HEK293T (cell line): Measurements from ENCODE around the gene CLIP1.
A peak's percentile ranks its signal among the peaks of the same experiment; 100 is the strongest.

Experiments used
- CTCF ChIA-PET: fragments of 350-600 bp; formaldehyde crosslinking; extraction: SDS; loops from one replicate; lab custom pipeline; 2021; ENCODE audit warnings: antibody characterized with exemption, inconsistent platforms; lab: Yijun Ruan, JAX
- POLR2A ChIA-PET: fragments of 350-600 bp; formaldehyde crosslinking; extraction: SDS; loops from one replicate; lab custom pipeline; 2020; ENCODE audit warnings: antibody characterized with exemption, inconsistent platforms; lab: Yijun Ruan, JAX
- DNase-seq: peaks from one replicate; pipeline ENCODE4 v3.0.0; 2012; ENCODE audit warnings: mixed read lengths; ENCODE audit errors: extremely low spot score
- ARNT ChIP-seq: fragments of 450-650 bp; IDR thresholded peaks from 2 replicates; pipeline ENCODE4 v1.6.1; 2017; ENCODE audit warnings: mild to moderate bottlenecking
- BHLHE40 ChIP-seq: fragments of 450-650 bp; IDR thresholded peaks from 2 replicates; pipeline ENCODE4 v1.6.1; 2016; ENCODE audit warnings: mild to moderate bottlenecking, moderate library complexity, borderline replicate concordance
- CTBP1 ChIP-seq: fragments of 450-650 bp; IDR thresholded peaks from 2 replicates; pipeline ENCODE4 v1.6.1; 2016; ENCODE audit warnings: borderline replicate concordance
- ELF4 ChIP-seq: fragments of 450-650 bp; IDR thresholded peaks from 2 replicates; pipeline ENCODE4 v1.6.1; 2017; ENCODE audit warnings: antibody characterized with exemption
- FOXA1 ChIP-seq: fragments of 450-650 bp; IDR thresholded peaks from 2 replicates; pipeline ENCODE4 v1.6.1; 2016; ENCODE audit warnings: mild to moderate bottlenecking
- FOXK2 ChIP-seq: fragments of 450-650 bp; IDR thresholded peaks from 2 replicates; pipeline ENCODE4 v1.6.1; 2016; ENCODE audit warnings: mild to moderate bottlenecking
- FOXM1 ChIP-seq: fragments of 450-650 bp; IDR thresholded peaks from 2 replicates; pipeline ENCODE4 v1.6.1; 2017; ENCODE audit warnings: mild to moderate bottlenecking, borderline replicate concordance
- HDGF ChIP-seq: fragments of 450-650 bp; IDR thresholded peaks from 2 replicates; pipeline ENCODE4 v1.6.1; 2017; ENCODE audit warnings: antibody characterized with exemption, borderline replicate concordance
- L3MBTL2 ChIP-seq: fragments of 450-650 bp; conservative IDR thresholded peaks from 2 replicates; pipeline ENCODE4 v1.6.1; 2016; ENCODE audit warnings: mild to moderate bottlenecking
- LEF1 ChIP-seq: fragments of 450-650 bp; IDR thresholded peaks from 2 replicates; pipeline ENCODE4 v1.6.1; 2017; ENCODE audit warnings: mild to moderate bottlenecking, borderline replicate concordance
- NFRKB ChIP-seq: fragments of 450-650 bp; IDR thresholded peaks from 2 replicates; pipeline ENCODE4 v1.6.1; 2016; ENCODE audit warnings: mild to moderate bottlenecking, moderate library complexity
- PKNOX1 ChIP-seq: fragments of 450-650 bp; IDR thresholded peaks from 2 replicates; pipeline ENCODE4 v1.6.1; 2016
- SP1 ChIP-seq: fragments of 450-650 bp; IDR thresholded peaks from 2 replicates; pipeline ENCODE4 v1.6.1; 2017
- SUZ12 ChIP-seq: fragments of 450-650 bp; IDR thresholded peaks from 2 replicates; pipeline ENCODE4 v1.6.1; 2016; ENCODE audit warnings: mild to moderate bottlenecking
- TARDBP ChIP-seq: fragments of 450-650 bp; IDR thresholded peaks from 2 replicates; pipeline ENCODE4 v1.6.1; 2016
- ZNF384 ChIP-seq: fragments of 450-650 bp; IDR thresholded peaks from 2 replicates; pipeline ENCODE4 v1.6.1; 2016

CLIP1 gene

GRCh38 chr12:122346054-122346453, 76.4 kb downstream of the CLIP1 start:
- ChIA-PET POLR2A (no interaction called here), CTCF (no interaction called here)
- no peak for TF ChIP-seq ELF4
- no peak for TF ChIP-seq ARNT
- TF ChIP-seq TARDBP: no peak
- no peak for TF ChIP-seq PKNOX1
- TF ChIP-seq FOXA1: no peak
- no peak for TF ChIP-seq FOXM1
- TF ChIP-seq NFRKB: no peak
- DNase-seq: no peak

- POLR2A ChIA-PET: no interaction called here
- CTCF ChIA-PET: no interaction called here
- no peak for DNase-seq
- TF ChIP-seq FOXA1 (no peak), NFRKB (no peak), L3MBTL2 (no peak), ZNF384 (no peak), FOXK2 (no peak), HDGF (no peak), LEF1 (no peak), ELF4 (no peak), ARNT (no peak), SUZ12 (no peak)
Measured at GRCh38 chr12:122345042-122345441, 77.4 kb downstream of the CLIP1 start.

GRCh38 chr12:122336015-122336946, 86.2 kb downstream of the CLIP1 start:
- TF ChIP-seq ARNT (no peak), ZNF384 (peak; percentile 36), FOXA1 (no peak), LEF1 (no peak), BHLHE40 (no peak), FOXM1 (no peak)
- ChIA-PET CTCF (interaction anchor here (0.6 to 1.5 kb wide), 7 partner anchors 8 to 86 kb away, joined by 3 to 7 read pairs (median 4); partner anchors contain the start of gene CLIP1), POLR2A (no interaction called here)
- peak; percentile 58 for DNase-seq

GRCh38 chr12:122333142-122334087, 89.1 kb downstream of the CLIP1 start:
- POLR2A ChIA-PET: no interaction called here
- TF ChIP-seq CTBP1 (no peak), ARNT (no peak), L3MBTL2 (no peak), PKNOX1 (no peak), SUZ12 (no peak), HDGF (no peak), TARDBP (no peak), FOXK2 (no peak)
- CTCF ChIA-PET: interaction anchor here (0.7 kb wide), 1 partner anchor 72 kb away, joined by 3 read pairs; no protein-coding TSS in a partner anchor
- no peak for DNase-seq

GRCh38 chr12:122327494-122328385, 94.7 kb downstream of the CLIP1 start:
- POLR2A ChIA-PET: no interaction called here
- no peak for DNase-seq
- CTCF ChIA-PET: no interaction called here
- TF ChIP-seq FOXA1 (no peak), HDGF (no peak), FOXK2 (no peak), CTBP1 (no peak), ARNT (no peak), ELF4 (no peak), L3MBTL2 (no peak), PKNOX1 (no peak)

GRCh38 chr12:122327014-122327413, 95.5 kb downstream of the CLIP1 start:
- POLR2A ChIA-PET: no interaction called here
- TF ChIP-seq CTBP1 (no peak), LEF1 (no peak), L3MBTL2 (no peak), FOXA1 (no peak), ARNT (no peak), PKNOX1 (no peak), FOXK2 (no peak), ZNF384 (no peak), ELF4 (no peak), NFRKB (no peak), SUZ12 (no peak), SP1 (no peak), HDGF (no peak)

More at GRCh38 chr12:122327014-122327413, 95.5 kb downstream of the CLIP1 start:
- DNase-seq: no peak
- CTCF ChIA-PET: no interaction called here
